ENCODE results near the gene AKAP10. TPM values are rescaled to one million over a fixed set of nuclear protein-coding genes. Genes with fewer than 3 reads are reported as not detected.

The AKAP10 gene
- total and polyA plus RNA-seq, 2 donors from 2014 or later, result 8.3 to 43.7 TPM

GRCh38 chr17:19948116-19948943 lies 29.3 kb downstream of the AKAP10 start:
- intact Hi-C loops (cut with DNase I), result no loop called here
- peaks cover 0 to 4% (median 0%) of the 10 kb centered on the region in 3 donors for H3K4me1 ChIP-seq (ENCODE audit: control insufficient read depth in 2 of 3, insufficient read depth in 2 of 3, low read depth in 1 of 3, low read length in 3 of 3)
- no peak for TF ChIP-seq CTCF (IDR thresholded peaks at IDR 0.05; ENCODE audit: borderline replicate concordance, extremely low read depth, insufficient read depth)
- H3K9me3 ChIP-seq (ENCODE audit: control insufficient read depth in 2 of 3, insufficient read depth in 1 of 3, low read length in 3 of 3), result no peaks in the 10 kb centered on the region
- H3K36me3 ChIP-seq (ENCODE audit: control insufficient read depth in 2 of 3, insufficient read depth in 3 of 3, low read length in 3 of 3), result peaks cover 0 to 15% (median 2%) of the 10 kb centered on the region in 3 donors
- H3K9ac ChIP-seq (ENCODE audit: low read length in 3 of 3), result no peak overlapping the region
- DNase-seq, result peak in 1 of 5 donors; percentile 1
- no peak overlapping the region for H3K4me3 ChIP-seq (ENCODE audit: low read length in 3 of 3)
- no peaks in the 10 kb centered on the region for H3K27me3 ChIP-seq (ENCODE audit: control insufficient read depth, insufficient read depth, low read length)
- H3K27ac ChIP-seq (ENCODE audit: low read depth in 2 of 2, low read length in 2 of 2), result no peak overlapping the region
- no peak for FAIRE-seq

GRCh38 chr17:19946921-19947320 lies 30.7 kb downstream of the AKAP10 start:
- Histone ChIP-seq H3K4me1 (ENCODE audit: control insufficient read depth in 2 of 3, insufficient read depth in 2 of 3, low read depth in 1 of 3, low read length in 3 of 3) (peaks cover 0 to 4% (median 0%) of the 10 kb centered on the region in 3 donors), H3K36me3 (ENCODE audit: control insufficient read depth in 2 of 3, insufficient read depth in 3 of 3, low read length in 3 of 3) (peaks cover 0 to 15% (median 2%) of the 10 kb centered on the region in 3 donors), H3K27me3 (ENCODE audit: control insufficient read depth, insufficient read depth, low read length) (no peaks in the 10 kb centered on the region), H3K9me3 (ENCODE audit: control insufficient read depth in 2 of 3, insufficient read depth in 1 of 3, low read length in 3 of 3) (no peaks in the 10 kb centered on the region), H3K27ac (ENCODE audit: low read depth in 2 of 2, low read length in 2 of 2) (no peak overlapping the region), H3K4me3 (ENCODE audit: low read length in 3 of 3) (no peak overlapping the region), H3K9ac (ENCODE audit: low read length in 3 of 3) (no peak overlapping the region)
- TF ChIP-seq CTCF (IDR thresholded peaks at IDR 0.05; ENCODE audit: borderline replicate concordance, extremely low read depth, insufficient read depth), result no peak
- no peak for DNase-seq
- no peak for FAIRE-seq
- intact Hi-C loops (cut with DNase I), result no loop called here

- DNase-seq (no peak), FAIRE-seq (no peak)
- H3K4me3 ChIP-seq (ENCODE audit: low read length in 3 of 3), result no peak overlapping the region
- no peaks in the 10 kb centered on the region for H3K27me3 ChIP-seq (ENCODE audit: control insufficient read depth, insufficient read depth, low read length)
- intact Hi-C loops (cut with DNase I), result no loop called here
- no peaks in the 10 kb centered on the region for H3K9me3 ChIP-seq (ENCODE audit: control insufficient read depth in 2 of 3, insufficient read depth in 1 of 3, low read length in 3 of 3)
- H3K27ac ChIP-seq (ENCODE audit: low read depth in 2 of 2, low read length in 2 of 2), result no peak overlapping the region
- peaks cover 0 to 4% (median 0%) of the 10 kb centered on the region in 3 donors for H3K4me1 ChIP-seq (ENCODE audit: control insufficient read depth in 2 of 3, insufficient read depth in 2 of 3, low read depth in 1 of 3, low read length in 3 of 3)
- H3K36me3 ChIP-seq (ENCODE audit: control insufficient read depth in 2 of 3, insufficient read depth in 3 of 3, low read length in 3 of 3), result peaks cover 2 to 15% (median 7%) of the 10 kb centered on the region in 3 donors
- H3K9ac ChIP-seq (ENCODE audit: low read length in 3 of 3), result no peak overlapping the region
- no peak for TF ChIP-seq CTCF (IDR thresholded peaks at IDR 0.05; ENCODE audit: borderline replicate concordance, extremely low read depth, insufficient read depth)
Measured at GRCh38 chr17:19945009-19945626, 32.5 kb downstream of the AKAP10 start.

Data from kidney (tissue), 14 donors.